ENCODE results near the gene MAF. TPM values are rescaled to one million over a fixed set of nuclear protein-coding genes. Genes with fewer than 3 reads are reported as not detected.

MAF gene
- total and polyA plus RNA-seq, 2 experiments from 2014 or later: 31.6 to 85.0 TPM

GRCh38 chr16:79613009-79613408 is 12.5 kb upstream of the MAF start:
- Histone ChIP-seq H3K27me3 (no peaks in the 10 kb centered on the region), H3K9me3 (ENCODE audit: low read depth) (no peaks in the 10 kb centered on the region), H2AFZ (no peak overlapping the region), H3K4me2 (no peak overlapping the region), H3K36me3 (replicated peaks; ENCODE audit: insufficient read depth, low read depth) (no peaks in the 10 kb centered on the region), H4K20me1 (ENCODE audit: insufficient read depth, poor library complexity, severe bottlenecking) (no peaks in the 10 kb centered on the region), H3K9me2 (replicated peaks; ENCODE audit: insufficient read depth) (no peaks in the 10 kb centered on the region), H3K27ac (peak overlapping the region; percentile 86), H3K4me1 (ENCODE audit: insufficient read depth) (no peaks in the 10 kb centered on the region), H3K4me3 (no peak overlapping the region), H3K79me2 (no peaks in the 10 kb centered on the region)
- TF ChIP-seq EZH2 (IDR thresholded peaks at IDR 0.05; ENCODE audit: borderline replicate concordance) (no peak), CTCF (IDR thresholded peaks at IDR 0.05; ENCODE audit: poor library complexity) (no peak)
- WGBS (ENCODE audit: low lambda C conversion rate, missing lambda C conversion rate): 85% methylated on average over 4 of the region's 4 CpGs
- DNase-seq (ENCODE audit: low spot score): no peak

- Histone ChIP-seq H3K9me2 (replicated peaks; ENCODE audit: insufficient read depth) (no peaks in the 10 kb centered on the region), H3K4me2 (no peak overlapping the region), H3K27me3 (no peaks in the 10 kb centered on the region), H3K27ac (peak overlapping the region; percentile 86), H3K9me3 (ENCODE audit: low read depth) (no peaks in the 10 kb centered on the region), H3K36me3 (replicated peaks; ENCODE audit: insufficient read depth, low read depth) (no peaks in the 10 kb centered on the region), H3K4me3 (no peak overlapping the region), H3K4me1 (ENCODE audit: insufficient read depth) (peaks cover 3% of the 10 kb centered on the region), H4K20me1 (ENCODE audit: insufficient read depth, poor library complexity, severe bottlenecking) (no peaks in the 10 kb centered on the region), H2AFZ (no peak overlapping the region), H3K79me2 (no peaks in the 10 kb centered on the region)
- peak; percentile 46 for DNase-seq (ENCODE audit: low spot score)
- no peak for TF ChIP-seq EZH2phosphoT487 (IDR thresholded peaks at IDR 0.05; ENCODE audit: low read depth, severe bottlenecking, unreplicated experiment)
- WGBS (ENCODE audit: low lambda C conversion rate, missing lambda C conversion rate): 64% methylated on average over 2 of the region's 2 CpGs
These were observed 11.7 kb upstream of the MAF start for GRCh38 chr16:79612207-79612606.

DNA sequence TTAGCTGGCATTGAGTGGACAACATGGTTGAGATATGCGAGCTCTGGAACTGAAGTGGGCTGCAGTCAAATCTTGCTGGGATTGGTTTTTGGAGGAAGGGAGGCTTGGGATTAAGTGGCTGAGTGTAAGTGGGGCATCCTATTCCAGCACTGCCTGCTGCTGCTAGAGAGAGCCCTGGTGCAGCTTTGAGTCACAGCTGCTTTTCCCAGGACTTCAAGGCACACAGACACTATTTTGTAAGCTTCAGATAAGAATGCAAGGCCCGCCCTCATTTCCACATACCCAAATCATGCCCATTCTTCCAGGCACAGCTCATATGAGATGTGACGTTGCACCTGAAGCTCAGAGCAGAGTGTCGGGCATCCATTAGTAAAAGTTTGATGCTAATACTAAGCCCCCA is 10.2 kb upstream of the MAF start:
- H3K4me1 ChIP-seq (ENCODE audit: insufficient read depth): peaks cover 13% of the 10 kb centered on the region
- DNase-seq (ENCODE audit: low spot score): no peak
- no peak overlapping the region for H3K4me2 ChIP-seq
- H3K9me2 ChIP-seq (replicated peaks; ENCODE audit: insufficient read depth): no peaks in the 10 kb centered on the region
- H4K20me1 ChIP-seq (ENCODE audit: insufficient read depth, poor library complexity, severe bottlenecking): no peaks in the 10 kb centered on the region
- 82% methylated on average over 4 of the region's 4 CpGs for whole genome bisulfite sequencing (ENCODE audit: low lambda C conversion rate, missing lambda C conversion rate)
- H3K27me3 ChIP-seq: no peaks in the 10 kb centered on the region
- H3K79me2 ChIP-seq: no peaks in the 10 kb centered on the region
- H3K4me3 ChIP-seq: no peak overlapping the region
- H2AFZ ChIP-seq: no peak overlapping the region
- H3K9me3 ChIP-seq (ENCODE audit: low read depth): no peaks in the 10 kb centered on the region
- TF ChIP-seq CTCF (IDR thresholded peaks at IDR 0.05; ENCODE audit: poor library complexity): no peak
- no peak for TF ChIP-seq EZH2phosphoT487 (IDR thresholded peaks at IDR 0.05; ENCODE audit: low read depth, severe bottlenecking, unreplicated experiment)
- TF ChIP-seq EZH2 (IDR thresholded peaks at IDR 0.05; ENCODE audit: borderline replicate concordance): no peak
- H3K27ac ChIP-seq: peak overlapping the region; percentile 72
- no peaks in the 10 kb centered on the region for H3K36me3 ChIP-seq (replicated peaks; ENCODE audit: insufficient read depth, low read depth)

GRCh38 chr16:79609861-79610260 is 9.3 kb upstream of the MAF start:
- Histone ChIP-seq H3K36me3 (replicated peaks; ENCODE audit: insufficient read depth, low read depth) (no peaks in the 10 kb centered on the region), H3K79me2 (no peaks in the 10 kb centered on the region), H4K20me1 (ENCODE audit: insufficient read depth, poor library complexity, severe bottlenecking) (no peaks in the 10 kb centered on the region), H3K4me1 (ENCODE audit: insufficient read depth) (peaks cover 13% of the 10 kb centered on the region), H3K9me3 (ENCODE audit: low read depth) (no peaks in the 10 kb centered on the region), H2AFZ (no peak overlapping the region), H3K4me2 (no peak overlapping the region), H3K9me2 (replicated peaks; ENCODE audit: insufficient read depth) (no peaks in the 10 kb centered on the region), H3K4me3 (no peak overlapping the region), H3K27ac (no peak overlapping the region), H3K27me3 (no peaks in the 10 kb centered on the region)
- 80% methylated on average over 7 of the region's 7 CpGs for WGBS (ENCODE audit: low lambda C conversion rate, missing lambda C conversion rate)
- no peak for DNase-seq (ENCODE audit: low spot score)
- TF ChIP-seq EZH2 (IDR thresholded peaks at IDR 0.05; ENCODE audit: borderline replicate concordance) (no peak), EZH2phosphoT487 (IDR thresholded peaks at IDR 0.05; ENCODE audit: low read depth, severe bottlenecking, unreplicated experiment) (no peak), CTCF (IDR thresholded peaks at IDR 0.05; ENCODE audit: poor library complexity) (no peak)
